ENCODE measurements around the gene NKX2-4.
"Not testable (repeated sequence)": the region's sequence is repeated elsewhere in the genome, so short reads cannot be mapped to it uniquely, and the experiment has no call there.

Gene NKX2-4

DNA sequence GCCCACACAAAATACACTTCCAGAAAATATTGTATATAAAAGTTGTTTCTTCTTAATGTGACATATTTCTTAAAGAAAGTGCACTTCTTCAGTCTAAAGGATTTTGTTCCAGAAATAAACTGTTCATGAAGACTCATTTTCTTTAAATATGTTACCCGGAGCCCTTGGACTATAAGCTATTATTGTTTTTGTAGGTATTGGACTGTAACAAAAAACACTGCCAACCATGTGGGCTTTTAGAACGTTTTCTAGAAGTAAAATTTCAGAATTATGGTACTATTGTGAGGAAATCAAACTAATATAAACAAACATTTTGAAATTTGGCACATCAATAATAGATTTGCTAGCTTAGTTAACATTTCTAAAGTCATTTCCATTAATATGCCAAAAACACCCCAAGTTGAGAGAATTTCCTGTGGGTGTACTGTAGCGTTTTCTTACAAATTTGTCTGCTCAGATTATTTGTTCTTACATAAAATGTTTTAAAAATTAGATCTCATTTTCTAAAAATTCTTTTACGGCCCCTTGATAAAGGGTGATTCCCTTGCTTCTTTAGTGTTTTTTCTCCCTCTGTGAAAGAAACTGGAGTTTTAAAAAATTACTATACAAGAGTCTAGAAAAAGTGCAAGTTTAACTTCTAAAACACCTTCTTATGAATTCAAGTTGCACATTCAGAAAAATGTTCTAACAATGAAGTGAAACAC is 3.4 kb downstream of the NKX2-4 start:
- no peak for DNase-seq (ENCODE audit: low spot score)

DNA sequence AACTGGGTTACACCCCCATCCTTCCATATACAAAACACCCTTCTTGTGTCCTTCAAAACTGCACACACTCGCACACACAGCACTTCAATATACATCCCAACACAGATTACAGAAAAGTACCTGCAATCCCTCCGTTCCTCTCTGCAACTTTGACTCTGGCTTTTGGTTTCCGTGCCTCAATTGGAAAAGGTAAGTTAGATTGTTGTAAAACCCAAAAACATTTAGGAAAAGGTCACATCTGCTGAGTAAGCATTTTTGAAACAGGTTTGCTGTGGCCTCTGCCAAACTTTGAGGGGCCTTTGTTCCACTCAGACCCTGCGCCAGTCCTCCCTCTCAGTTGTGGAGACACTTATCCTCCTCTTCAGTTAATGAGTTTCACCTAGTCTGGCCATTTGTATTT is 4.2 kb downstream of the NKX2-4 start:
- DNase-seq (ENCODE audit: low spot score) = no peak

- no peak for DNase-seq (ENCODE audit: low spot score)
Observed at GRCh38 chr20:21391972-21392352, 5.4 kb downstream of the NKX2-4 start.

DNA sequence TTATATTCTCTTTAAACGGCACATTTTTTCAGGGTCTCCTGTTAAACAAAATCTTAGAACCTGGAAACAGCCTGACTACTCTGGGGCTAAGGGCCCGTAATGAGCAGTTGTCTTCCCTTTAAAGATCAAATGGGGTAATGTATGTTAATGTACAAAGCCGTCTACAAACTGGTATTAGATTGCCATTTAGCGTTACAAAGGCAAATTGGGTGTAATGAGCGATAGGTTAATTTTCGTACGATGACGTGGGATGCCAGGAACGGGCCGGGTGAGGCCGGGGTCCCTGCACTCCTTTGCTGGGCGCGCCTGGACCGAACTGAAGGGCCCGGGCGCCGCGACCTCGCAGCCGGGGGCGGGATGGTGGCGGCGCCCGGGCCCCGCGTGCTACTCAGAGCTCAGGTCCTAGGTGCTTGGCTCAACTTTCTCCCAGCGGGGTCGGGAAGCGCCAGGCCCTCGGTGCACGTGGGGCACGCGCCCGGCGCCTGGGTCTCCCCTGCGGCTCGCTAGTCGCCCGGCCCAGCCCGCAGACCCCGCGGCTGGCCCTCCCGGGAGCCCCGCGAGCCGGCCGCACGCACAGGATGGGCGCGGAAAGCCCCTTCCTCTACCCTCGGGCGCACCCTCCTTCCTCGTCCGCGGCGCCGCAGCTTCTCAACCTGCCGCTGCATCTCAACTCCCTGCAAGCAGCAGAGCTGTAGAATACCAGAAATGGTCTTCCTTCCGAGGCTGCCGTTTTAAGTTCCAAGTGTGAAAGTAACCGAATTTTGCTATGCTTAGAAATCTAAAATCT is 5.9 kb downstream of the NKX2-4 start:
- DNase-seq (ENCODE audit: low spot score) = no peak

GRCh38 chr20:21390768-21391167 is 6.6 kb downstream of the NKX2-4 start:
- no peak for DNase-seq (ENCODE audit: low spot score)

- no peak for DNase-seq (ENCODE audit: low spot score)
Observed at GRCh38 chr20:21389368-21389767, 8.0 kb downstream of the NKX2-4 start.

GRCh38 chr20:21388566-21388965 is 8.8 kb downstream of the NKX2-4 start:
- no peak for DNase-seq (ENCODE audit: low spot score)

DNA sequence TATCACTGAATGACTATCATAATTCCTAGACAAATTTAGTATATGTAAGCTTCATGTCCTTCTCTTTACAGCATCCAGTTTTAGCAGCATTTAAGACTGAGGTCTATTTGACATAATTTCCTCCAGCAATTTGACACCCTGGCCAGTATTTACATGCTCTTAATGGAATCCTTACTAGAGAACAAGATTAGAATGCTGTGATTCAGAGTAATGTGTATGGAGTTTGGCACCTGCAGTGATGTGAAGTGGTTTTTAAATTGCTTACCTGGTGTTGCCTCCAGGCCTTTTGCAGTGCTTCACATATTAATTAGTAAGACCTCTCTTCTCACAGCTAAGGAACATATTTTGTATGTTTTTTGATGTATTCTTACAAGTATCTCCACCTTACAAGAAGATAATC is 9.8 kb downstream of the NKX2-4 start:
- no peak for DNase-seq (ENCODE audit: low spot score)

DNA sequence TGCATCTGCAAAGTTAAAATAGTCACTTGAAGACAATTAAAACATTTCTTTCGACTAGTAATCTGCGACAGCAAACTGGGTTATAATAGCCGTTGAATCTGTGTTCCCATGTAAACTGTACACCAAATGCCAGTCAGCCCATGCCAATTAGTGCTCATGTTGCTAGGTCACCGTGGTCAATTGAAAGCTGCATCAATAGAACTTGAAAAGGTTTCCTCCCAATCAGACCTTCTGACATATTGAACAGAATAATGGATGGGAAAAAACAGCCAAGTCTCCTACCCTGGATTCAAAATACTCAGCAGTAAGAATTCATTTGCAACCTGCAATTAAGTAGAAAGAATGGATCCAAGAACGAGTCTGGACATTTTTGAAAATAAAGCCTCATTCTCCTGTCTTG is 11.2 kb downstream of the NKX2-4 start:
- no peak for DNase-seq (ENCODE audit: low spot score)

- DNase-seq (ENCODE audit: low spot score) = no peak
Observed at GRCh38 chr20:21384308-21384892, 12.9 kb downstream of the NKX2-4 start.

GRCh38 chr20:21381619-21382018 is 15.7 kb downstream of the NKX2-4 start:
- no peak for DNase-seq (ENCODE audit: low spot score)

DNA sequence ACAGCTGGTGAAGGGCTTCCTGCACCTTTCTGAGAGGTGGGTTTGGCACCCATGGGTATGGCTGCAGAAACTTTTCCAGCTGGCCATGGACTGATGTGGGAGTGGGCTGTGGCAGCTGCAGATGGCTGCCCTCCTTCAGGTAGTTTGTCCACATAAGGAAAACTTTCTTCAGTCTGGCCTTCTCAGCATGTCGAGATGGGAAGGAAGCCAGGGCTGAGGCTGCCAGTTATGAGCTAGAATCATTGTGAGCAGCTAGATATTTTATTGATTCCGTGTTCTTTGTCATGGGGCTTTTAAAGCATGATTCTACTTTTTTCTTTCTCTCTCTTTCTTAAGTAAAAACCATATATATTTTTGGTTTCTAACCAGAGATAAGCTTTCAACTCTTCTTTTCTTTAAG is 16.6 kb downstream of the NKX2-4 start:
- no peak for DNase-seq (ENCODE audit: low spot score)

DNA sequence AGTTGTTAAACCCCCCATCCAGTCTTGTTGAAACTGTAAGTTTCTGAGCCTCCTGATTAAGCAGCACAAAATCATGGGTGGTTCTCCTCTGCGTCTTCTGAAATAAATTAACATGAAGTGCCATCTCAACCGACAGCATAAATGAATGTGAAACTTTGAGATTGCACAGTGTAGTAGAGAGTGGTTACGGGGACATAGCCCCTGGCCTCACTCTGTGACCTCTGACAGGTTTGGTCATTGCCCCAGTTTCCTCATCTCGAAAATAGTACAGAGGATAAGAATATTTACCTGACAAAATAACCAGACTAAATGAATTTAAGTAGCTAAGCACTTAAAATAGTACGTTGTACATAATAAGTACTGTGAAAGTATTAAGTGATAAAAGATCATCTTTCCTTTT is 19.1 kb downstream of the NKX2-4 start:
- DNase-seq (ENCODE audit: low spot score) = no peak

- DNase-seq (ENCODE audit: low spot score) = no peak
Observed at GRCh38 chr20:21377701-21378100, 19.6 kb downstream of the NKX2-4 start.

DNA sequence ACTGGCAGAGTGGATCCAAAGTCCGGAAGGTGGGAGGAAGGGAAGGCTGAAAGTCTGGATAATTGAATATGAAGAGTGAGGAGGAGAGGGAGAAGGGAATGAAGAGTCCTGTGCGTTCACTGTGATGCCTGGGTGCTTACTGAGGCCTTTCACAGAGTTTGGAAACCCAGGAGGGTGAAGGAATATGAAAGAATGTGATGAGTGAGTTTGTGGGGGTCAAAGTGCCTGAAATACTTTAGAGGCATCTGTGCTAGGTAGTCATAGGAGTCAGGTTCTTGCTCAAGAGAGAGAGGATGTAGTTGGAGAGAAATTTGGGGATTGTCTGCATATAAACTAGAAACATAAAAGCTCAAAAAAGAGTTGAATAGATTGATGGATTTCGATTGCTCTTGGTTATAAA is 20.7 kb downstream of the NKX2-4 start:
- no peak for DNase-seq (ENCODE audit: low spot score)

DNA sequence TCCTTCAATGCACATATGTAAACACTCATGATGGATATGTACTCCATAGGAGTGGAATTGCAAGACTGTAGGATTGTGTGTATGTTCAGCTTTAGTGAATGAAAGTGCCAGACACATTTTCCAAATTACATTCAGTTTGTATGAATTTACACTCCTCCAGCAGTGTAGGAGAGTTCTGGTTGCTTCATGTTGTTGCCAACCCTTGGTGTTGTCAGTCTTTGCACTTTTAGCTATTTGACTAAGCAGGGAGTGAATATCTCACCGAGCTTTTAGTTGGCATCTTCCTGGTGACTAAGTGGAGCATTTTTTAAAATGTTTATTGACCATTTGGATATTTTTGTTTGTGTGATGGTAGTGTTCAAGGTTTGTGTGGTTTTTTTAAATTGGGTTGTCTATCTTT is 23.9 kb downstream of the NKX2-4 start:
- DNase-seq (ENCODE audit: low spot score) = no peak

DNA sequence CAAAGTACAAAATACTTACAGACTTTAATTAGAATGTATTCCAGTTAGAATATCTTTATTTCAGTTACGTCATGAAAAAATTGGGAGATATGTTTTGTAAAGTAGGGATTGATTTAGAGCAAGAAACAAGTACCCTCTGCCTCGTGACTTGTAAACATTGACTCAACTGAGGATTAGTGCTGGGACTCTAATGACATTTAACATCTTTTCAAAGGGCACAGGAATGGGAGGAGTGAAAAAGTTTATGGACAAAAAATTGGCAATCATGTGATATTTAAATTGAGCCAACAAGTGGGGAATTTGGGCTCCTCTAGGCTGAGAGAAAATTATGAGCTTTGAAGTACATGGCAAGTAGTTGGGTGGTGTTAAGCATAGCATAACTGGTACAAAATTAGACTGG is 25.3 kb downstream of the NKX2-4 start:
- DNase-seq (ENCODE audit: low spot score) = no peak

- DNase-seq (ENCODE audit: low spot score) = no peak
Observed at GRCh38 chr20:21371193-21371592, 26.1 kb downstream of the NKX2-4 start.

DNA sequence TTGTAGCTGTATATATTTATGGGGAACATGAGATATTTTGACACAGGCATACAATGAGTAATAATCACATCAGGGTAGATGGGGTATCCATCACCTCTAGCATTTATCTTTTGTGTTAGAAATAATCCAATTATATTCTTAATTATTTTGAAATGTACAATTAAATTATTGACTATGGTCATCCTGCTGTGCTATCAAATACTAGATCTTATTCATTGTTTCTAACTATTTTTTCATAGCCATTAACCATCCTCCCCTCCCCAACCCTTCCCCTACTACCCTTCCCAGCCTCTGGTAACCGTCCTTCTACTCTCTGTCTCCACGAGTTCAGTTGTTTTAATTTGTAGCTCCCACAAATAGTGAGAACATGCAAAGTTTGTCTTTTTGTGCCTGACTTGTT is 28.5 kb downstream of the NKX2-4 start:
- DNase-seq (ENCODE audit: low spot score) = no peak

DNA sequence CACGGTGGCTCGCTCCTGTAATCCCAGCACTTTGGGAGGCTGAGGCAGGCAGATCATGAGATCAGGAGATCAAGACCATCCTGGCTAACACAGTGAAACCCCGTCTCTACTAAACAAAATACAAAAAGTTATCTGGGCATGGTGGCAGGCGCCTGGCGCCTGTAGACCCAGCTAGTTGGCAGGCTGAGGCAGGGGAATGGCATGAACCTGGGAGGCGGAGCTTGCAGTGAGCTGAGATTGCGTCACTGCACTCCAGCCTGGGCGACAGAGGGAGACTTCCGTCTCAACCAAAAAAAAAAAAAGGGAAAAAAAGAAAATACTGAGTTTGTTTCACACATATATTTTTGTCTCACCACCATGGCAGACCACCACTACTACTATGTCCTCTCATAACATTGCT is 31.1 kb downstream of the NKX2-4 start:
- DNase-seq (ENCODE audit: low spot score) = not testable (repeated sequence)

- DNase-seq (ENCODE audit: low spot score) = no peak
Observed at GRCh38 chr20:21365771-21366170, 31.6 kb downstream of the NKX2-4 start.

GRCh38 chr20:21364413-21364812 is 32.9 kb downstream of the NKX2-4 start:
- no peak for DNase-seq (ENCODE audit: low spot score)

DNA sequence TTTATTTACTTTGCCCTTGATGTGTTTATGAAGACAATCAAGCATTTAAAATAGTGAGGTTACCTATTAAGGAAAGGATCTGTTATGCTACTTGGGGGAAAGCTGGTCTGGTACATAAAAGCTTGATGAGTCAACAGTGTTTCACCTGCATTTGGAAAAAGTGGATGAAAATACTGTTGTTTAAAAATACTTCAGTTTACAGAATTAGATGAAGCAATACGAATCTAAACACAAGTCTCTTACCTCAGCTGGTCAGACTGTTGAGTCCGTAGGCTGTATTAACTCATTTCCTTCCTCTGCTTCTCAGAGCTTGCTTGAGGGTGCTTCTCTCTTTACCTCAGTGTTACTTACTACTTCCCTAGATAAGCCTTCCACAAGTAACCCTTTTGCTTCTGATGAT is 36.1 kb downstream of the NKX2-4 start:
- DNase-seq (ENCODE audit: low spot score) = no peak
